ENCODE results near the gene CPSF6.

DNA sequence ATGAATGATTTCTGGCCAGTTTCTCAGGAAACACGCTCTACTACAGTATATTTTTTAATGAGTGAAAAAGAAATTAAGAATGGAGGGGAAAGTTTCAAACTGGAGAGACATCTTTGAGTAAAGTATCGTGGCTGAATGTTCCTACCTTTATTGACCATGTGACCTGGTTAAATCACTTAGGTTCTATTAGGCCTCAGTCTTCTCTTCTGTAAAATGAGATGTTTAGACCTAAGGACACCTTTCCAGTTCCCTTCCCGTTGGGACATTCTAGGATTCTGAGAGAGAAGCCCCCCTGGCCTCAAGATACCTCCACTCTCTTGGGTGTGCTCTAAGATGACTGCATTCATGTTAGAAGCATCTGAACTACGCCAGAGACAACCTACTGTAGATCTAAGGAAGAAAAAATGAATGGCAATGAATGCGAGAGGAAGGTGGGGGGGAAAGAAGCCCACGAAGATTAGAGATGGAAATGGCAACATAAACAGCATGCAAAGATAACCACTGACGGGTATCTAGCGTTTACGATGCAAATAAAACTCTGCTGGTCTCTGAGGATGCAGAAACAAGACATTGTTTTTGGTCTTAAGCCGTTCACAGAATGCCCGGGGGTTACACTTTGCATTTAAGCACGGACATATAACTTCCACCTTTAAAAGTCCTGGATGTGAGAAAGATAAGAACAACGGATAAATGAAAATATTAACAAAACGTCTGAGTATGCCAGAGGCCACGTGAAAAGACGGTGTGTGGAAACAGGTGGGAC, 599 bp upstream of the CPSF6 start:
- TF ChIP-seq, protein P1, sequence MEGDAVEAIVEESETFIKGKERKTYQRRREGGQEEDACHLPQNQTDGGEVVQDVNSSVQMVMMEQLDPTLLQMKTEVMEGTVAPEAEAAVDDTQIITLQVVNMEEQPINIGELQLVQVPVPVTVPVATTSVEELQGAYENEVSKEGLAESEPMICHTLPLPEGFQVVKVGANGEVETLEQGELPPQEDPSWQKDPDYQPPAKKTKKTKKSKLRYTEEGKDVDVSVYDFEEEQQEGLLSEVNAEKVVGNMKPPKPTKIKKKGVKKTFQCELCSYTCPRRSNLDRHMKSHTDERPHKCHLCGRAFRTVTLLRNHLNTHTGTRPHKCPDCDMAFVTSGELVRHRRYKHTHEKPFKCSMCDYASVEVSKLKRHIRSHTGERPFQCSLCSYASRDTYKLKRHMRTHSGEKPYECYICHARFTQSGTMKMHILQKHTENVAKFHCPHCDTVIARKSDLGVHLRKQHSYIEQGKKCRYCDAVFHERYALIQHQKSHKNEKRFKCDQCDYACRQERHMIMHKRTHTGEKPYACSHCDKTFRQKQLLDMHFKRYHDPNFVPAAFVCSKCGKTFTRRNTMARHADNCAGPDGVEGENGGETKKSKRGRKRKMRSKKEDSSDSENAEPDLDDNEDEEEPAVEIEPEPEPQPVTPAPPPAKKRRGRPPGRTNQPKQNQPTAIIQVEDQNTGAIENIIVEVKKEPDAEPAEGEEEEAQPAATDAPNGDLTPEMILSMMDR (IDR thresholded peaks at IDR 0.05), result no peak
- TF ChIP-seq POLR2A (IDR thresholded peaks at IDR 0.05), result no peak
- no peak for TF ChIP-seq POLR2AphosphoS5 (IDR thresholded peaks at IDR 0.05)

Measured in breast epithelium (tissue), 3 donors.